Stimulated activated CD8-positive, alpha-beta memory T cell treated with anti-CD3 and anti-CD28 coated beads, Interleukin-12 subunit alpha, Interleukin-12 subunit beta, amount 100 ng/mL, for 1 hour (primary cell): ENCODE results near the gene TCERG1L.
"Not testable (repeated sequence)": the region's sequence is repeated elsewhere in the genome, so short reads cannot be mapped to it uniquely, and the experiment has no call there.

ENCODE experiments used
- DNase-seq: peaks from one replicate; pipeline ENCODE4 v3.0.0-alpha.2; 2020; ENCODE audit warnings: low read depth

Gene TCERG1L

DNA sequence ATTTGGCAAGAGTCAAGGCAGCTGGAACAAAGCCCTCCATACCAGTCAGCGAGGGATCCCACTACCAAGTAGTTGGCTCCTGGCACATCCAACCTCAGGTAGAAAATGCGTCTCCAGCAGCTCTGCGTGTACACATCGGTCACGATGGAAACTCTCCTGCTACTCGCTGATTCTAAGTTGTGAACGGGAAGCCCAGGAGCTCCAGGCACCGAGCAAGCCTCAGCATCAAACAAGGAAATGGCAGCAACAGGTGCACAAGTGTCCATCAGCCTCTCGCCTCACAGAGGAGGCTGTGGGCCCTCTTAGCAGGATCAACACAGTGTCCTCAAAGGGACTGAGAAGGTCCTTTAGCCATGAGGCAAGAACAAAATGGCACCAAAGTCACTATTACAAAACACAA lies 127.0 kb downstream of the TCERG1L start:
- no peak for DNase-seq

DNA sequence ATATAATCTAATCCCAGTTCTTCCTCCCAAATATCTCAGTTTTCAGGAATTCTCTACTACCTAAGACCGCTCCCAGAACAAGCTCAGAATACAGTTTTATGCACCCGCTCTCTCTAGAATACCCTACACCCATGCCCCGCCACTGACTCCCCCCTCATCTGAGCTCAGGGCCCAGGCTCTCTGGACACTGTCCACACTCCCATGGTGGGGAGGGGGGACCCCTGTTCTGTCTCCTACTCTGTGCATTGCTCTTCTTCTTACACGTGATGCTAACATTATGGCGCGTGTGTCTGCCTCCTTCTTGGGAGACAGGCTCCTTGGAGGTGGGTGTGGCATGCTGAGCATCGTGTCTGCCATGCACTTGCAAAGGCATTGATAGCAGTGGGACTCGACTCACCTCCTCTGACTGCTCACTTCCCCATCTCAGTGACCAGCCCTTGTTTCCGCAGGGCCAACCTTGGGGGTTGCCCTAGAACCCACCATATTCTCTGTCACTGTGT lies 127.9 kb downstream of the TCERG1L start:
- DNase-seq = no peak

DNA sequence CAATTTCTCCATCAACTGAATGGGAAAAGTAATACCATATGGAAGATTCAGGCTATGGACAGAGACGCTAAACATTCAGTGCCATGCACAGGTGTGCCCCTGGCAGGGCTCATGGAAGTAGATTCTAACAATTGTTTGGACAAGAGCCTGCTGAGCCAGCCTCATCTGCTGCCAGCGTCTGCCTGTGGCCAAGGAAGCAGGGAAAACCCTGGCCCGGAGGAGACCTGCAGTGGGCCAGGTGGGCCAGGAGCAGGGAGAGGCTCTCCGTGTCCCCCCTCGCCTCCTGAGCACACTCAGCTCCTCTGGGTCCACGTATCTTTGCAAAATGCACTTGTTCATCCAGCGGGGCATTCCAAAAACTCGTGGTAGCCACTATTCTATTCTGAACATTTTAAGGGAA lies 130.1 kb downstream of the TCERG1L start:
- no peak for DNase-seq

GRCh38 chr10:131180740-131181415 lies 130.6 kb downstream of the TCERG1L start:
- DNase-seq = no peak

DNA sequence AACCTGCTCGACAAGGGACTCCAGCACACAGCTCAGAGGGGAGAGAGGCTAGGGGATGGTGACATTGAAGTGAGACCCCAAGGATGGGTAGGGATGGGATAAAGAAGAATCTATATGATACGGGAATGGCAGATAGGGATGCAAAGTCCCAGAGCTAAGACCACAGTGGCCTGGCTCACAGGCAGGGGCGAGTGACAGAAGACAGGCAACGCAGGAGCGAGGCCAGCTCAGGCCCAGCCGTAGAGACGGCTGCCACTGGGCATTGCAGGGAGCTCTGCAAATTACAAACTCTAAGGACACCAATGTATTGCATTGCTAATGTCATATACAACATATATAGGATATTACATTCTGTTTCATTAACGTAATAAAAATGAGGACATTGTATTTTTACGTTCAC lies 131.4 kb downstream of the TCERG1L start:
- no peak for DNase-seq

- no peak for DNase-seq
These were observed 132.2 kb downstream of the TCERG1L start for GRCh38 chr10:131179361-131179760.

GRCh38 chr10:131178521-131179331 lies 132.8 kb downstream of the TCERG1L start:
- no peak for DNase-seq

DNA sequence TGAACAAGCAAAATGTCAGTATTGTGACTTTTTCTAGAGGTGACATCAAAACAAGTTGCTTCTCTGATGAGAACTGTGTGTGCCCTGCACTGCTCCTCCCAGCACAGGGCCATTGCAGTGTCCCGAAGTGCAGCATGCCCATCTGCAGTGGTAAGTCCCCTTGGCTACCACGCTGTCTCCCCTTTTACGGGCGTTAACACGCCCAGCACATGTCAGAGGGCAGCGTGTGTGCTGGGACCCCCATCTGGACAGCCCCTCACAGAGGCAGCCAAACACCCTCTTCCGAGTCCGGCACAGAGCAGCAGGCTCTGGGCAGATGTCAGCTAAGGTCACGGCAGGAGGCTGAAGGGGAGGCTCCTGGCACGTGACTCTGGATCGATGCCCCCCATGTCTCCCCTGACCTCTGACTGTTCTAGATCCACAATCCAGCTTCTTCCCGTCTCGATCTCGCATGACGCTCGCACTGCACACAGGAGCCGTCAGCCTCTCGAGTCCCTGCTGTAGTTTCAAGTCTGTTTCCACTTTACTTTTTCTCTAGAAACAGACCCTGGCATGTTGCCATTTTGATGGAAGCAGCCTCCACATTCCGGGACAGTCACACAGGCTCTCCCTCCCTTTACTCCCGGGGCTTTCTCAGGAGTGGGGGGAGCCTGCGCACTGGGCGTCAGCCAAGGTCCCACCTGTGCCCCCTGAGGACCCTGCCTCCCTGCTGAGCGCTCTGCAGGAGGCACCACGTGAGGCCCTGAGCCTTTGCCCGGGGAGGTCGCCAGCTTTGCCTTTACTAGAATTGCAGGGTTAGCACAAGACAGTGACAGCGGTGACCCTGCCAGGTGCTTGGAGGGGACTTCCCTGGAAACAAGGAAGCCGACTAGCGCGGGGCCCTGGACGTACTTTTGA lies 133.8 kb downstream of the TCERG1L start:
- no peak for DNase-seq

DNA sequence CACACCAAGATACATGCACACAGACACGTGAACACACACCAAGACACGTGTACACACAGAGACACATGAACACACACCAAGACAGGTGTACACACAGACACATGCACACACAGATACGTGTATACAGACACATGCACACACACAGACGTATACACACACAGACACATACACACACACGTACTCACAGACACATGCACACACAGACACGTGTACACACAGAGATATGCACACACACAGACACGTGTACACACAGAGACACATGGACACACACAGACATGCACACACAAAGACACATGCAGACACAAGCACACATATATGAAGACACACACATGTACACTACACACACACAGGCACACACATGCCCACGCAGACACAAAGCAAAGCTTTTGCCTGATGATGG lies 134.6 kb downstream of the TCERG1L start:
- no peak for DNase-seq

DNA sequence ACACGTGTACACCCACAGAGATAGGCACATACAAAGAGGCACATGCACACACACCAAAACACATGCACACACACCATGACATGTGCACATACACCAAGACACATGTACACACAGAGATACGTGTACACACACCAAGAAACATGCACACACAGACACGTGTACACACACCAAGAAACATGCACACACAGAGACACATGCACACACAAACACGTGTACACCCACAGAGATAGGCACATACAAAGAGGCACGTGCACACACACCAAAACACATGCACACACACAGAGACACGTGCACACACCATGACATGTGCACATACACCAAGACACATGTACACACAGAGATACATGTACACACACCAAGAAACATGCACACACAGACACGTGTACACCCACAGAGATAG lies 135.2 kb downstream of the TCERG1L start:
- DNase-seq = not testable (repeated sequence)

- no peak for DNase-seq
These were observed 135.6 kb downstream of the TCERG1L start for GRCh38 chr10:131175891-131176290.

GRCh38 chr10:131174651-131175540 lies 136.6 kb downstream of the TCERG1L start:
- no peak for DNase-seq

- DNase-seq = no peak
These were observed 137.3 kb downstream of the TCERG1L start for GRCh38 chr10:131174211-131174565.

DNA sequence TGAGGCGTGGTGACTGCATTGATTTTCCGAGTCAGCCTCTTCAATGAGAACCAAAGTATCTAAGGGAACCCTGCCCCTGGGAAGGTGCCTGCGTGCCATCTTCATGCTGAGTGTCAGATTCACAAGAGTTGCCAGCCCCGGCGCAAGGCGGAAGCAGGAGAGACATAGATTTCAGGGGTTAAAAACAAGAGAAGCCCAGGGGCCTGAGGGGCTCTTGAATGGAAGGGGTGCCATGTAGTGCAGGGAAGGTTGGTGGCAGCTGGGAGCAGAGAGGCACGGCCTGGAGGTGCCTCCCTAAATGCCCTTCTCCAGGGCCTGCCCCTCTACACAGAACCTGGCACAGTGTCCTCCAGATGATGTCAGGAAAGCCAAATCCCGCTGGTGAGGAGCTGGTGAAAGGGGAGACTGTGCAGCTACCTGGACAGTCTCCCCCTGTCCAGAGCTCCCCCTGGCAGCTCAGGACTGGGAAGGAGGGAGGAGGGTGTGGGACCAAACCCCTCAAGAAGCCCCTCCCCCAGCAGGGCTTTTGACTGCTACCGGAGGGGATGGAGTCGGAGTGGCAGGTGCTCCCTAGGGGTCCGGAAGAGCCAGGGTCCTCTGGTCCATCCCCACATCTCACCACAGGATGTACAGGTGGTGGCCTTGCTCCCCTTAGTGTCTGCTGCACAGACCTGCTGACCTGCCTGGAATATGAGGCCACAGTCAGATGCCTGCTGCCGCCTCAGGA lies 137.9 kb downstream of the TCERG1L start:
- no peak for DNase-seq

- no peak for DNase-seq
These were observed 139.1 kb downstream of the TCERG1L start for GRCh38 chr10:131172433-131172832.

GRCh38 chr10:131169146-131169545 lies 142.4 kb downstream of the TCERG1L start:
- no peak for DNase-seq

- DNase-seq = no peak
These were observed 143.2 kb downstream of the TCERG1L start for GRCh38 chr10:131168238-131168875.

DNA sequence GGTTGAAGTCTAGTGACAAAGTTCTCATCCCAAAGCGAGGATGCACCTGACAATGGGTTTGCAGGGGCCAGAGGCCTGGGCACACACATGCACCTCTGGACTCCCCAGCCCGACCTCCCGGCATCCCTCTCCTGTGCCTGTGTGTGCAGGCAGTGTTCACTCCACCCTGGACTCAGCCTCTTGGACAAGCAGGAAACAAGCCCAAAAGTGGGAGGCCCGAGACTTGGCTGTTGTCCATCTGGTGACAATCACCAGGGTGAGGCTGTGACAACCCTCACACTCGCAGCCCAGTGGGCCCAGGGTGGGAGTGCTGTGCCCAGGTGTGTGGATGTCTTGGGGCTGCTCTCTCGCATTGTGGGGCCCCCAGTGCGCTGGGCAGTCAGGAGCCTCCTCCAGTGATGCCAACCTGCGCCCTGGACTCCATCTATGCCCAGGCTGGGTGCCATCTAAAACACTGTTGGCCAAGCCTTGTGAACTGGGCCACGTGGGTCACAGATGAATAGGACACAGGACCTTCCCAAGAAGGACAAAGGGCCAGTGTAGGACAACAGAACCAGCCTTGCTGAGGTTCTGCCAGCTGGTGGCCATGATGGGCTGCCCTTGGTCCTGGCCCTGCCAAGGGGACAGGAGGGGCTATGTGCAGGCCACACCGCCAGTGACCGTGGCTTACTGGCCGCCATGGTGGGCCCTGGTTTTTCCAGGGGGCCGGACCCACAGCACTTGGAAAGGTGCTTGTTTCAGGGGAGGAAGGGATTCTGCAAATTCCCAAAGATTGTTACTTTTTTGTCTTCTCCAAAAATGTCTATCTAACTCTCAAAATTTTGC lies 144.3 kb downstream of the TCERG1L start:
- DNase-seq = no peak

DNA sequence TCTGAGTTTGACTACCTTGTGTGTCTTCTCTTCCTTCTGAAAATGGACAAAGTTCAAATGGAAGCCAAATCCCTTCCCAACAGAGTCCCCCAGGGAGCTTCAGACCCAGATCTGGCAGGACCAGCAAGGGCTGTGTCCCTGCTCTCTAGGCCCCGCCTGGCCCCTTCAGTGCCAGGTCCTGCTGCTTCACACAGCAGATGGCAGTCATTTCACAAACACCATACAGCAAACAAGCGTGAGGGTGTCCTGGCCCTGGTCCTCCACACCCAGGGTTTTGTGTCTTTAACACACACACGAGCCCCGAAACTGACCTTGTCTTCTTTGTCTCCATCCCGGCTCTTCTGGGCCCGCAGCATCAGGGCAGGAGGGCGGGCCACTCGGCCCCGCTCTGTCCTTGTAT lies 145.0 kb downstream of the TCERG1L start:
- no peak for DNase-seq
